ENCODE data around the gene NRP2. TPM values are rescaled to one million over a fixed set of nuclear protein-coding genes. Genes with fewer than 3 reads are reported as not detected.

The NRP2 gene
- total and polyA plus RNA-seq, 10 donors: 3.1 to 49.9 (median 26.2) TPM

- TF ChIP-seq CTCF (IDR thresholded peaks at IDR 0.05 in 8 of 11, conservative IDR thresholded peaks at IDR 0.05 in 3 of 11) (no peak), POLR2A (IDR thresholded peaks at IDR 0.05) (no peak), POLR2AphosphoS5 (IDR thresholded peaks at IDR 0.05) (no peak)
- 86 to 99% (median 93%) methylated on average over 7 to 8 of the region's 8 CpGs for WGBS, 5 donors
- DNase-seq: no peak
- Histone ChIP-seq H3K27ac (no peak overlapping the region), H3K9me3 (no peaks in the 10 kb centered on the region), H3K36me3 (peaks cover 0 to 45% (median 4%) of the 10 kb centered on the region in 6 donors), H3K27me3 (replicated peaks in 1 of 7) (no peaks in the 10 kb centered on the region), H3K4me3 (no peak overlapping the region), H3K4me1 (peaks cover 0 to 6% (median 0%) of the 10 kb centered on the region in 6 donors)
- intact Hi-C loops (cut with DNase I; ENCODE audit: low total_unique reads): no loop called here
These were observed 58.1 kb downstream of the NRP2 start for GRCh38 chr2:205740381-205740780.

- WGBS, 5 donors: 67 to 89% (median 78%) methylated on average over 4 of the region's 4 CpGs
- no peak for TF ChIP-seq POLR2A (IDR thresholded peaks at IDR 0.05)
- no peak for TF ChIP-seq CTCF (IDR thresholded peaks at IDR 0.05 in 8 of 11, conservative IDR thresholded peaks at IDR 0.05 in 3 of 11)
- no peak for TF ChIP-seq POLR2AphosphoS5 (IDR thresholded peaks at IDR 0.05)
- Histone ChIP-seq H3K4me1 (peaks cover 0 to 6% (median 0%) of the 10 kb centered on the region in 6 donors), H3K9me3 (no peaks in the 10 kb centered on the region), H3K27ac (no peak overlapping the region), H3K36me3 (peaks cover 0 to 56% (median 6%) of the 10 kb centered on the region in 6 donors), H3K27me3 (replicated peaks in 1 of 7) (no peaks in the 10 kb centered on the region), H3K4me3 (no peak overlapping the region)
- intact Hi-C loops (cut with DNase I; ENCODE audit: low total_unique reads): no loop called here
- DNase-seq: no peak
These were observed 59.1 kb downstream of the NRP2 start for GRCh38 chr2:205741256-205741978.

GRCh38 chr2:205743137-205743536 is 60.8 kb downstream of the NRP2 start:
- intact Hi-C loops (cut with DNase I; ENCODE audit: low total_unique reads): no loop called here
- no peak overlapping the region for H3K4me3 ChIP-seq
- H3K27me3 ChIP-seq (replicated peaks in 1 of 7): no peaks in the 10 kb centered on the region
- no peak overlapping the region for H3K27ac ChIP-seq
- peaks cover 0 to 5% (median 0%) of the 10 kb centered on the region in 6 donors for H3K4me1 ChIP-seq
- DNase-seq: no peak
- H3K9me3 ChIP-seq: no peaks in the 10 kb centered on the region
- TF ChIP-seq POLR2AphosphoS5 (IDR thresholded peaks at IDR 0.05) (no peak), CTCF (IDR thresholded peaks at IDR 0.05 in 8 of 11, conservative IDR thresholded peaks at IDR 0.05 in 3 of 11) (no peak), POLR2A (IDR thresholded peaks at IDR 0.05) (no peak)
- H3K36me3 ChIP-seq: peaks cover 0 to 63% (median 8%) of the 10 kb centered on the region in 6 donors
- 93 to 98% (median 97%) methylated on average over 11 of the region's 11 CpGs for whole genome bisulfite sequencing, 5 donors

- H3K27me3 ChIP-seq (replicated peaks in 1 of 7): no peaks in the 10 kb centered on the region
- 75 to 81% (median 78%) methylated on average over 7 of the region's 7 CpGs for WGBS, 5 donors
- intact Hi-C loops (cut with DNase I; ENCODE audit: low total_unique reads): no loop called here
- H3K27ac ChIP-seq: no peak overlapping the region
- H3K4me3 ChIP-seq: no peak overlapping the region
- peaks cover 0 to 63% (median 8%) of the 10 kb centered on the region in 6 donors for H3K36me3 ChIP-seq
- H3K9me3 ChIP-seq: no peaks in the 10 kb centered on the region
- no peaks in the 10 kb centered on the region for H3K4me1 ChIP-seq
- TF ChIP-seq POLR2A (IDR thresholded peaks at IDR 0.05): no peak
- no peak for TF ChIP-seq CTCF (IDR thresholded peaks at IDR 0.05 in 8 of 11, conservative IDR thresholded peaks at IDR 0.05 in 3 of 11)
- TF ChIP-seq POLR2AphosphoS5 (IDR thresholded peaks at IDR 0.05): no peak
- DNase-seq: no peak
These were observed 61.8 kb downstream of the NRP2 start for GRCh38 chr2:205744074-205744591.
